ENCODE data around the gene KCNA2.

GRCh38 chr1:110587906-110588305, 18.3 kb downstream of the KCNA2 start:
- no peak for TF ChIP-seq EZH2 (IDR thresholded peaks at IDR 0.05; ENCODE audit: borderline replicate concordance, low read depth, low read length, severe bottlenecking)
- TF ChIP-seq CTCF (IDR thresholded peaks at IDR 0.05; ENCODE audit: borderline replicate concordance, extremely low read depth, low read length, poor library complexity, severe bottlenecking) = no peak

All from DND-41 (cell line).